GM21381 (cell line): ENCODE data around the gene PSME3.

Experiments used
- ATAC-seq: cut with Tn5 transposase; IDR thresholded peaks from one replicate; pipeline ENCODE4 v1.9.1; 2021; ENCODE audit warnings: mild to moderate bottlenecking, moderate library complexity; ENCODE audit not compliant: unreplicated experiment

The PSME3 gene

DNA sequence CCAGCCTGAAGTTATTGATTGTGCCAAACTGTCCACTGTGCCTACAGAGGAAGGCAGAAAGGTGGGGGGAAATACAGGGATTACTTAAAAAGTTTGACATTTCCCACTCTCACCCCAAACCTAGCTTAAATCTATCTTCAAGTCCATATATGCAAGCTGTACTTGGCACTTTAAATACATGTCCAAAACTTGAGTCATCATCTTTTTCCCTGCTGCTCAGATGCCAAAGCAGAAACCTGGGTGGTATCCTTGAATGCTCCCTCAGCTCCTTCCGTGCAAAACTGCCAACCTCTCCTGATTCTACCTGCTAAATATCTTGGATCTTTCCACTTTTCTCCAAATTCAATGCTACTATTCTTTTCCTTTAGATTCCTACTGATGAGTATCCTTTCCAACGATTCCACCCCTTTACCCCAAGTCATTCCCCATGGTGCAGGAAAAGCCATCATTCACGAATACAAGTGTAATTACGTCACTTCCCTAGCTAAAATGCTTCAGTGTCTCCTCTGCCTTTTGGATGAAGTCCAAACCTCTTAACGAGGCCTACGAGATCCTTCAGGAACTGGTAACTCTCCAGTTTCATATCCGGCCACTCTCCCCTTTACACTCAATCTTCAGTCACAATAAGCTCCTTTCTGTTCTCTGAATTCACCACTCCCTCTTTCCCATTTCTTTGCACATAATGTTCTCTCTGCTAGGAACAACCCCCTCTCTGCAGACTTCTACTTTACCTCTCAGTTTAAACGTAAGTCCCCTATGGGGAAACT, 18.4 kb upstream of the PSME3 start:
- no peak for ATAC-seq

DNA sequence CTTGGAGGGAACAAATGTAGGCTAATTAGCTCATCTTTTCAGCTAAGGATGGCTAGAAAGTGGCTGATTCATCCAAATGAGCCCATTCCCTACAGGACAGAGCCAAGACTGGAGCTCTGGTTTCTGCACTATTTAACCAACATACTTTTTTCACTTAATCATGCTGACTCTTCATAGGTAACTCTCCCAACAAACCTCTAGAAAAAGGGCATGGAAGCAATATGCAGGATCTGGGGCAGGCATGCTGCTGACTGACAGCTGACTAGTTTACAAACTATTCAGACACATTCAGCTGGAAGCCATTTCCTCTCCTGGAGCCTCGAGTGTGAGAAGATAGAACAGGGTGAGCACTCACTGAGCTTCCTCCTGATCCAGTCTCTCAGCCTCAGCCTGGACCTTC, 15.3 kb upstream of the PSME3 start:
- no peak for ATAC-seq

DNA sequence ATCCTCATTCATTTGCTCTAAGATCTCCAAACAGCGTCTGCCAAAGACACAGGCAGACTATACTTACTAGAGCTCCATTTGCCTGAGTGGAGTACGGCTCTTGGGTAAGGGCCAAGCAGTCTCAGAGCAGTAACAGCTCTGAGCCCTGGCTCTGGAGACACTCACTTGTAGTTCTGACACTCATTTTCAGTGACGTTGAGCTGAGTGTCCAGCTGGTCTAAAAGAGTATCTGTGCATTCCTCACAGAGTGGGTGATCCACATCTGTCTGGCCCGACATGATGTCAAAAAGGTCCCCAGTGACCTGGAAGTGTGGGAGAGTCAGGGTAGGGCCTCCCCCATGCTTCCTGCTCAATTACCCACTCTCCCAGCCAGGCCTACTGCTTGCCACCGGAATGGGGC, 14.8 kb upstream of the PSME3 start:
- ATAC-seq, result no peak

DNA sequence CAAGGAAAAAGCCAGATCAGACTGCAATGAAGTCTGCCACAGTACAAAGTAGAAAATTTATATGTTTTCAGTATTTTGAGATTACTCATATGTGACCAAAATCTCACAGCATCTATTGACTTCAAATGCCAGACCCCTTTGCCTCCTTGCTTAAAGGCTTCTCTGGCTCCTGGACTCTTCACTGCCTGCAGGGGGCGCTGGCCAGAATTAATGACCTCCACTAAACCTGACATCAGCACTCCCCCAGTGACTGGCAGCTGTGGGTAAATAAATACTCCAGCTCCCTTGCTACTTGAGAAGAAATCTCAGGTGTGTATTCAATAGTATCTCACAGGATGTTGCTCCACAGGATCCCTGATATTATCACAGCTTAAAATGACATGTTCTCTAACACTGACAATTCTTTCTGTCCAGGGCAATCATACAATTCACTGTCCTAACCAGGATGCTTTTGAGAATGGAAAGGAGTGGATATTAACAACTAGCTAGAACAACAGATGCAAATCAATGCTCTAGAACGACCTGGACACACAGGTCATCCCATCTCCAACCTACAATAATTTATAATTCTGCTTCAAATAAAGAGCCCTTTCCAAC, 13.2 kb upstream of the PSME3 start:
- ATAC-seq, result no peak

DNA sequence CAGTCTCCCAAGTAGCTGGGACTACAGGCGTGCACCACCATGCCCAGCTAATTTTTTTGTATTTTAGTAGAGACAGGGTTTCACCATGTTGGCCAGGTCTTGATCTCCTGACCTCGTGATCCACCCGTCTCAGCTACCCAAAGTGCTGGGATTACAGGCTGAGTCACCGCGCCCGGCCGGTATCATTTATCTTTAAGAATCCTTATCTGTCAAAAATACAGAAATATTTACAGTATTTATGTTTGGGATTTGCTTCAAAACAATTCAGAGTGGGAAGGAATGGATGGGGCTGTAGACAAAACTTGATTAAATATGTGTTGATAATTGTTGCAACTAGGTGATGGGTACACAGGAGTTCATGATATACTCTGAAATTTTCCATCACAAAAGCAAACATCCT, 12.0 kb upstream of the PSME3 start:
- no peak for ATAC-seq

DNA sequence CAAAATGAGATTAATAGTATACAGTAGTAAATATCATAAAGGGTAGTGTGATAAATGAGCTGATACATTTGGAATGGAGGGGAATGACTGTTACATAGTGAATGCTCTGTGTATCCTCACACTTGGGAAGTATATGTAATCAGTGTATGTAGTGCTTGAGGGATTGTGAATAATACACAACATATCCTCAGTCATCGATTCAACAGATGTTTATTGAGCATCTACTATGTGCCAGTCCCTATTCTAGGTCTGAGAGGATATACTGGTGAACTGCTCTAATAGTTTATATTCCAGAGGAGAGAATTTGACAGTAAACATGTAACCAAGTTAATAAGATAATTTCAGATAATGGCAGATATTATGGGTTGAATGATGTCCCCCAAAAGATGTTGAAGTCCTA, 5.7 kb upstream of the PSME3 start:
- no peak for ATAC-seq

DNA sequence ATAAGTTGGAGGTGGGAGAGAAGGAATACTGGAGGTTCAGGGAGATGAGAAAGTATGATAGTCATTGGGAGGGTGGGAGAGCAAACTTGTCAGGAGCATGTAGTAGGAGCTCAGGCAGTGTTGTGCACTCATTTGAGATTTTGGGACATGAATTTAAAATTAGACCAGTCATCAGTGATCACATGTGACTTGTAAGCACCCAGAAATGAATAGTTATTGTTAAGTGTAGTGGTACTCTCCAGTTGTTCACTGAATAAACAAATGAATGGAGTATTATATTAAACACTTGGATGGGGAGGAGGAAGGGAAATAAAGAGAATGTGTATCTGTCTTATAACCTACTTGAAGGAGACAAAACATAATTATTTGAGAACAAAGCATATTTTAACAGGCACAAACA, 2.2 kb upstream of the PSME3 start:
- no peak for ATAC-seq

DNA sequence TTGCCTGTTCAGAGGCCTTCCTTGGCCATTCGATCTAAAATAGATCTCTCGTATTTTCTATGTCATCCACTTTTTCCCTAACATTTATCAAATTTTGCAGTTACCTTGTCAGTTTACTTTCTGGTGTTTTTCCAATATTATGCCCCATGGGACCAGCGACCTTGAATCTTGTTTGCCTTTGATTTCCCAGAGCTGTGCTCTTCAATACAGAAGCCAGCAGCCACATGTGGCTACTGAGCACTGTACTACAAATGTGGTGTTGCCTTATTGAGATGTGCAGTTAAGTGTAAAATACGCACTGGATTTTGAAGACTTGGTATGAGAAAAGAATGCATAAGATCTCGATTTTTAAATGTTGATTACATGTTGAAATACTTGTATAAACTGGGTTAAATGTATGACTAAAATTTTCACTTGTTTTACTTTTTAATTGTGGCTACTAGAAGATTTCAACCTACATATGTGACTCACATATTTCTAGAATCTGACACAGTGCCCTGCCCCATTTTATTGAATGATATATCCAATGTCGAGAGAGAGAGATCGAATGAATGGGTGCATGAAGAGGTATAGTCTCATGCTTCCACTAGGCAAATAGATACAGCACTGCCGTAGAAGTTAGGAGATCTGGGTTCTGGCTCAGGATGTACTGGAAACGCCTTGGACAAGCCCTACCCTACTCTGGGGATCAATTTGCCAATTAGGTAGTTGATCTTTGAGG, 824 bp upstream of the PSME3 start:
- ATAC-seq, result no peak

DNA sequence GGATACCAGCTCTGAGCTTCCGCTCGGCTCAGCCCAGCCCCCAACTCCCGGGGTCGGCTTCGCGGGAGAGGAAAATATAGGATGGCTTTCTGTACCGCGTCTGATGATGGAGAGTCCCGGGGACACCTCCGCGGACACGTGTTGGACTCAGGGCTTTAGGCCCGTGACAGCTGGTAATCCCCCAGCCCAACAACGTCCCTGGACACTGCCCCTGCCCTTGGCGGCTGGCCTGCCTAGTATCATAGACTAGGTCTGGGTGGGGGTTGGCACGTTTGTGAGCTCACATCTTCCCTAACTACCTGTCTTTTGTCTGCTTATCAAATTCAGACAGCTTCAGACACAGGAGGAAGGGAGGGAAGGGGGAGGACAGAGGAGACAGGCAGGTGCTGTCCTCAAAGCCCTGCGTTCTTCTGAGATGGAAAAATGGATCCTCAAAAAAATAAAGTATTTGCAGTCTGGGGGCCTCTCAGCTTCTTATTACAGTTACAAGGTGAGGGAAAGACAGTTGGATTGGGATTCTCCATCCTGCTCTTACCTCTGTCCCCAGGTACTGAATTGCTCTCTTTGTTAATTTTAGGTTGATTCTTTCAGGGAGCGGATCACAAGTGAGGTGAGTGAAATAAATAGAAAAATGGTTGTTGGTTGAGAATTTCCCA, 698 bp downstream of the PSME3 start:
- no peak for ATAC-seq

DNA sequence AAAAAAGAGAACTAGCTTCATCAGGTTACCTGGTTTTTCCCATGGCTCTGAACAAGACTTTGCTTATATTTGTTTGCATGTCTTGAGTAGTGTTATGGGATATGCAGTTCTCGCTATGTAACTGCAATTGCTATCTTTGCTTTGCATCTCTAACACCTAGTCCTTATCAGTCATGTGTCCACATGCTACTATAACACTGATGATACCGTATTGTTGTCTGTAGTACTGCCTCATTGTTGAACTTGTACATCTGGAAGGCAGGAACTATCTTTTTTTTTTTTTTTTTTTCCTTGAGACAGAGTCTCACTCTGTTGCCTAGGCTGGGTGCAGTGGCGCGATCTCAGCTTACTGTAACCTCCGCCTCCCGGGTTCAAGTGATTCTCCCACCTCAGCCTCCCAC, 2.5 kb downstream of the PSME3 start:
- ATAC-seq, result no peak

DNA sequence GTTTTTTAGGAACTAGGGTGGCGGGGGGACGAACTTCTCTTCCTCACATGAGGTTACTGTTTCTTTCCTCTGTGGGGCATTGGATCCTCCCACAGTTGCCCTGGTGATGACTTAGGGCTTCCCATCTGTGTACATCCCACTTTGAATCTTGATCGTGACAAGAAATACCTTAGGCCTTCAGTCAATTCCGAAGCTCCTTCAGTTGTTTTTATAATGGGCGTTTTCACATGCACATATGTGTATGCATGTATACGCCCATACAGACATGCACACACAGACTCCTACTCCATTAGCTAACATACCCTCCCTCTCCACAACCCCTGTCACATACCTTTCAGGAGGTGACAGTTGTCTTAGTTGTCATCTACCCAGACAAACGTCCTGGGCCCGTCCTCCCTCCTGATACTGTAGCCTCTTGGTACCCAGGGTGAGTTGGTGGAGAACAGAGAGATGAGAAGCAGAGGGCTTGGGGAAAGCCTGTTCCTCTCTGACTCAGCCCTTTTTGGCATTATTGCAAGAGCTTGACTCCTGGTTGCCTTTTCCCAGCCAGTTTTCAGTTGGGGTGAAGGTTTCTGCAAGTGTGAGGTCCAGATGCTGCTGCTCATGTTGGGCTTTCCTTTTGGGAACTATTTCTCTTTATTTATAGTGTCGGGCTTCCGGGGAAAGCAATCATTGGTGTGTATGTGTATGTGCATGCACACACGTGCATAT, 8.9 kb downstream of the PSME3 start:
- ATAC-seq, result no peak

DNA sequence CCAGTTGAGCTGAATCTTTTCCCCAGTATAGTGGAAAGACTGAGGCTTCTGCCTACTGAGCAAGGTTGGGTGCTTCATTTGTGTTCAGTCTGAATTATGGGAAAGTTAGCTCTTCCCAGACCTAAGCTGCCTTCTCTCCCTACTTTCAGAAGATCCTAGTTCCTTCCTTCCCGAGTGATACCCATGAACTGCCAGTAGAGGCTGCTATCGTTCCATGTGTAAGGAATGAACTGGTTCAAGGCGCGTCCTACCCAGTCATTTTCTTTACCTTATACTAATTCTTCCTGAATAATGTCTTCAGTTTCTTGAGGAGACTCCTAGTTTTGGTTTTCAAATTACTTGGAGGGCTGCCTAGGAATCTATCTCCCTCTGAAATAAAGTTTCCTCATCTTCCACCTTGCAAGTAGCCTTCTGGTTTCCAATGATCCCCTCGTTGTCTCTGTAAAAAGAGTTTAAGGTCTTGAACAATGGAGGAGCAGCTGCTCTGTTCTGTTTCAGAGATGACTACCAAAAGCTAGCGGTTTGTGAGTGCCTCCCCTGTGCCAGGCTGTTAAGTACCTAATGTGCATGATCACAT, 10.2 kb downstream of the PSME3 start:
- no peak for ATAC-seq

DNA sequence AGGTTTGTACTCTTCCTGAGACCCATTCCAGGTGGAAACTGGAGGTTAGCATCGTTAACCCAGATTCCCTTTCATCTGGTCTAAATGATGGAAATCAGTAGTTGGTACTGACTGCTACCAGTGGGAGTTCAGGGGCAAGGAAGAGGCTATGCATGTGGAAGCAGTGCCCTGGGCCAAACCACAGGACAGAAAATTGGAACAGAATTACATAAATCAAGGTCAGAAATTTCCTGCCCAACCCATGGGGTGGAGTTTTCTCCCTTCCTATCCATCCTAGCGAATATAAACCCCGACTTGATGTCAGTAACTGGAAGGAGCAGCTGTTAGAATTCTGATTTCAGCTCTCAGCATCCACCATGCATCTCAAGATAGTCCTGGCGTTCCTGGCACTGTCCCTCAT, 11.1 kb downstream of the PSME3 start, which contains the start of gene AOC2:
TSS of gene AOC2 (plus strand) at position 310 of the 400 bp plus-strand sequence. CDS start at position 357, 47 bp downstream.
- ATAC-seq, result no peak

DNA sequence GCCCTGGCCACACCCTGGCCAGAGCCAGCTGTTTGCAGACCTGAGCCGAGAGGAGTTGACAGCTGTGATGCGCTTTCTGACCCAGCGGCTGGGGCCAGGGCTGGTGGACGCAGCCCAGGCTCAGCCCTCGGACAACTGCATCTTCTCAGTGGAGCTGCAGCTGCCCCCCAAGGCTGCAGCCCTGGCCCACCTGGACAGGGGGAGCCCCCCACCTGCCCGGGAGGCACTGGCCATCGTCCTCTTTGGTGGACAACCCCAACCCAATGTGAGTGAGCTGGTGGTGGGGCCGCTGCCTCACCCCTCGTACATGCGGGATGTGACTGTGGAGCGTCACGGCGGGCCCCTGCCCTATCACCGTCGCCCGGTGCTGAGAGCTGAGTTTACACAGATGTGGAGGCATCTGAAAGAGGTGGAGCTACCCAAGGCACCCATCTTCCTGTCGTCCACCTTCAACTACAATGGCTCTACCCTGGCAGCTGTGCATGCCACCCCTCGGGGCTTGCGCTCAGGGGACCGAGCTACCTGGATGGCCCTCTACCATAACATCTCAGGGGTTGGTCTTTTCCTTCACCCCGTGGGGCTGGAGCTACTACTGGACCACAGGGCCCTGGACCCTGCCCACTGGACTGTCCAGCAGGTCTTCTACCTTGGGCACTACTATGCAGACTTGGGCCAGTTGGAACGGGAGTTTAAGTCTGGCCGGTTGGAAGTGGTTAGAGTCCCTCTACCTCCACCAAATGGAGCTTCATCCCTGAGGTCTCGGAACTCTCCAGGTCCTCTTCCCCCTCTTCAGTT, 11.8 kb downstream of the PSME3 start:
- ATAC-seq, result no peak

DNA sequence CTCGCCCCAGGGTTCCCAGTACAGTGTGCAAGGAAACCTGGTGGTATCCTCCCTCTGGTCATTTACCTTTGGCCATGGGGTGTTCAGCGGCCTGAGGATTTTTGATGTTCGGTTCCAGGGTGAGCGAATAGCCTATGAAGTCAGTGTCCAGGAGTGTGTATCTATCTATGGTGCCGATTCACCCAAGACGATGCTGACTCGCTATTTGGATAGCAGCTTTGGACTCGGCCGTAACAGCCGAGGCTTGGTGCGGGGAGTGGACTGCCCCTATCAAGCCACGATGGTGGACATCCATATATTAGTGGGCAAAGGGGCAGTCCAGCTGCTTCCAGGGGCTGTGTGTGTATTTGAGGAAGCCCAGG, 12.3 kb downstream of the PSME3 start:
- ATAC-seq, result no peak

DNA sequence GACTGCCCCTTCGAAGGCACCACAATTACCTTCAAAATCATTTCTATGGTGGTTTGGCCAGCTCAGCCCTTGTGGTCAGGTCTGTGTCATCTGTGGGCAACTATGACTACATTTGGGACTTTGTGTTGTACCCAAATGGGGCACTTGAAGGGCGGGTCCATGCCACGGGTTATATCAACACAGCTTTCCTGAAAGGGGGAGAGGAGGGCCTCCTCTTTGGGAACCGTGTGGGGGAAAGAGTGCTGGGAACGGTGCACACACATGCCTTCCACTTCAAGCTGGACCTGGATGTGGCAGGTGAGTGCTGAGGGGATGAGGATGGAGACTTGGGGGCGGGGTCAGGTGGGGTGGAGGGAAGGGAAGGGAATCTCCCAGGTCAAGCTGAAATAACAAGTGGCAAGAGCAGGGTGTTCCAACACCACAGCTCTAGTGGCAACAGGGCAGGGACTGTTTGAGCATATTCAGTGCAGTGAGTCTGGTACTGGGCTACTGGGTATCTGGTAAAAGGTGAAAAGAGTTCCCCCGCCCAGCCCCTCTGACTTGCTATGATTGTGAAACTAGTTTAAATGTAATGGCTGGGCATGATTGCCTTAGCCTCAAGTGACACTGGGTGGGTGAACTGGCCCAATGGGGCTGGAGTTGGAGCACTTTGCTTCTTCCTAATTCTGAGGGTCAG, 12.9 kb downstream of the PSME3 start:
- ATAC-seq, result no peak

DNA sequence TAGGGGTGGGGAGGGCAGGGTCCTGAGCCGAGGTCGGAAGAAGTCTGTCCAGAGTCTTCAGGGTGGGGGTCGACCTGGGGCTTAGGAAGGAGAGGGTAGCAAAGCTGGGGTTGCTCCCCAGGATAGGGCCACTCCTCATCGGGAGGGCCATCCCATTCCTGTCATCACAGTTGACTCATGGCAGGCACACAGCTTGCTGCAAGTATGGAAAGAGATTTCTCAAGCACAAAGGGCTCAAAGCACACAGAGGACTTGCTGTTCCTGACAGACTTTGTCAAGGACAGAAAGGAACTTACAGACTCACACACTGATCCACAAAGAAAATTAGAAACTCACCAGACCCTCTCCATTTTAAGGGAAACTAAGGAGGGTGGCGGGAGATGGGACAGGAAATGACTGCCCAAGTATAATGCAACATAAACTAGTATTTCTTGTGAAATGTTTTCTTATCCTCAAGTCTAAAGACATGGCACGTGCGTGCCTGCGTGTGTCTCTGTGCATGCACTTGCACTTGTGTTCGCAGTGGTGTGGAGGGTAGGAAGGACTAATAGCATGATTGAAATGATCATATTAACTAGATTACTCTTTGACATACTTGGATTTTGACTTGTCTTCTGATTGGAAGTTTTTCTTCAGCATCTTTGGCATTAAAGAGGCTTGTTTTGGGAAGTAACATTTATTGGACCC, 13.5 kb downstream of the PSME3 start:
- ATAC-seq, result no peak

DNA sequence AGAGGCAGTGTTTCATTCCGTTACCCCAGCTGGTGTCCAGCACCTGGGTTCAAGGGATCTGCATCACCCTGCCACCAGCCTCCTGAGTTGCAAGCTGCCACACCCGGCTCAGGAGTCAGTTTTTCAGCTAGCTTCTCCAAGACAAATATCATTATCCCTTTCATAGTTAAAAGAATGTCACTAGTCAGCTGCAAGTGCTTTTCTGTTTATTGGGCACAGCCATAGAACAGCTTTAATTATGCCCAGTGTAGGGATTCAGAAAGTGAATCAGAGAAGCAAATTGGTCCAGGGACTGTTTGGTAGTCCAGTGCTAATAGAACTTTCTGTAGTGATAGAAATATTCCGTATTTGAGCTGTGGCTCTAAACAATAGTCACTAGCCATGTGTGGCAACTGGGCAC, 14.9 kb downstream of the PSME3 start:
- no peak for ATAC-seq

DNA sequence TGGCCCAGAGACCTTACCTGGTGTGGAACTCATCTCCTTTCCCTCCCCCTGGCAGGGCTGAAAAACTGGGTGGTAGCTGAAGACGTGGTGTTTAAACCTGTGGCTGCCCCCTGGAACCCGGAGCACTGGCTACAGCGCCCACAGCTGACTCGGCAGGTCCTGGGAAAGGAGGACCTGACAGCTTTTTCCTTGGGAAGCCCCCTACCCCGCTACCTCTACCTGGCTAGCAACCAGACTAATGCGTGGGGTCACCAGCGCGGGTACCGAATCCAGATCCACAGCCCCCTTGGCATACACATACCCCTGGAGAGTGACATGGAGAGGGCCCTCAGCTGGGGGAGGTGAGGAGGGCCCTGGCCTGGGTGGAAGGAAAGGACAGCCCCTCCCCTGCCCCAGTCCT, 15.8 kb downstream of the PSME3 start:
- no peak for ATAC-seq
